PC-3 (cell line): Measurements from ENCODE around the gene IRF2BP1. TPM values are rescaled to one million over a fixed set of nuclear protein-coding genes. Genes with fewer than 3 reads are reported as not detected.

Experiments
- ATAC-seq: fragments of 200-7000 bp; cut with Tn5 transposase; 2 replicates; pipeline ENCODE4 v1.9.1; 2020; ENCODE audit warnings: mild to moderate bottlenecking, moderate library complexity
- BruUV-seq: library from RNA; stranded (reverse); fragments of 400-500 nt; replicated peaks from 2 replicates; lab custom pipeline; 2021; lab: Mats Ljungman, UMichigan
- CTCF ChIA-PET: fragments of 300-600 bp; sonication (Branson Sonifier 250); formaldehyde crosslinking; loops from one replicate; lab custom pipeline; 2022; ENCODE audit warnings: antibody characterized with exemption; lab: Charles Lee
- POLR2A ChIA-PET: fragments of 300-600 bp; sonication (Branson Sonifier 250); formaldehyde crosslinking; loops from one replicate; lab custom pipeline; 2022; ENCODE audit warnings: antibody characterized with exemption; ENCODE audit not compliant: unreplicated experiment; lab: Charles Lee
- DNase-seq: peaks from one replicate; pipeline ENCODE4 v3.0.0-alpha.2; 2015
- H2AFZ ChIP-seq: fragments of 300-600 bp; sonication (generic); 2 replicates; pipeline ENCODE4 v1.6.0; 2016; ENCODE audit warnings: antibody characterized with exemption, low read length
- H3F3A ChIP-seq: fragments of 300-600 bp; sonication (generic); one replicate; pipeline ENCODE4 v1.6.0; 2017; ENCODE audit warnings: antibody characterized with exemption, low read length, control low read depth, mild to moderate bottlenecking; ENCODE audit not compliant: unreplicated experiment
- H3K27ac ChIP-seq: fragments of 300-600 bp; sonication (generic); 2 replicates; pipeline ENCODE4 v1.5.1; 2016; ENCODE audit warnings: mild to moderate bottlenecking, low read length
- H3K27me3 ChIP-seq: fragments of 300-600 bp; sonication (generic); 2 replicates; pipeline ENCODE4 v1.6.1; 2016; ENCODE audit warnings: low read length, mixed read lengths
- H3K36me3 ChIP-seq: fragments of 300-600 bp; sonication (generic); 2 replicates; pipeline ENCODE4 v1.6.1; 2016; ENCODE audit warnings: low read depth, mixed run types, low read length, mixed read lengths
- H3K4me1 ChIP-seq: fragments of 300-600 bp; sonication (generic); 2 replicates; pipeline ENCODE4 v1.5.1; 2016; ENCODE audit warnings: low read length; ENCODE audit not compliant: insufficient read depth
- H3K4me2 ChIP-seq: fragments of 300-600 bp; sonication (generic); 2 replicates; pipeline ENCODE4 v1.6.0; 2016; ENCODE audit warnings: low read length
- H3K4me3 ChIP-seq: fragments of 300-600 bp; sonication (generic); 2 replicates; pipeline ENCODE4 v1.5.1; 2016; ENCODE audit warnings: mild to moderate bottlenecking, low read length, mixed read lengths
- H3K79me2 ChIP-seq: fragments of 300-600 bp; sonication (generic); 2 replicates; pipeline ENCODE4 v1.6.1; 2017; ENCODE audit warnings: low read length, mixed read lengths
- H3K9ac ChIP-seq: fragments of 300-600 bp; sonication (generic); 2 replicates; pipeline ENCODE4 v1.6.0; 2016; ENCODE audit warnings: mild to moderate bottlenecking, low read length
- H3K9me2 ChIP-seq: fragments of 300-600 bp; sonication (generic); replicated peaks from 2 replicates; pipeline ENCODE4 v1.6.1; 2016; ENCODE audit warnings: mixed run types, low read length, mixed read lengths
- H3K9me3 ChIP-seq: fragments of 300-600 bp; sonication (generic); 2 replicates; pipeline ENCODE4 v1.6.1; 2016; ENCODE audit warnings: low read length, mixed read lengths
- H4K20me1 ChIP-seq: fragments of 300-600 bp; sonication (generic); 2 replicates; pipeline ENCODE4 v1.6.1; 2016; ENCODE audit warnings: low read length, mixed read lengths
- CTCF ChIP-seq: fragments of 300-600 bp; sonication (generic); conservative IDR thresholded peaks from 2 replicates; pipeline ENCODE4 v1.5.1; 2017; ENCODE audit warnings: antibody characterized with exemption, low read depth, mild to moderate bottlenecking, low read length
- EZH2 ChIP-seq: fragments of 300-600 bp; sonication (generic); IDR thresholded peaks from one replicate; pipeline ENCODE4 v1.6.1; 2017; ENCODE audit warnings: antibody characterized with exemption, mild to moderate bottlenecking, low read length; ENCODE audit not compliant: unreplicated experiment
- EZH2phosphoT487 ChIP-seq: fragments of 300-600 bp; sonication (generic); IDR thresholded peaks from 2 replicates; pipeline ENCODE4 v1.6.1; 2018; ENCODE audit warnings: mild to moderate bottlenecking, antibody characterized with exemption, low read length, borderline replicate concordance
- intact Hi-C: fragments of 100-400 bp; cut with micrococcal nuclease; formaldehyde crosslinking; loops from 2 replicates; pipeline ENCODE4 v1.9.0; 2023
- total RNA-seq: library from RNA; depleted of rRNA; stranded (reverse); fragments of >200 nt; gene quantifications from 2 replicates; pipeline ENCODE4 v1.2.3, GENCODE V29; 2014

IRF2BP1 gene
- total RNA-seq, 1 experiment from 2014 or later, result 31.5 TPM

GRCh38 chr19:45879971-45880370 lies 6.0 kb downstream of the IRF2BP1 start:
- CTCF ChIA-PET, result no interaction called here
- Histone ChIP-seq H3K4me1 (peaks cover 19% of the 10 kb centered on the region; the same call in 1 of the 2 replicates), H3K27me3 (no peaks in the 10 kb centered on the region), H3K9me3 (no peaks in the 10 kb centered on the region), H3K9ac (no peak overlapping the region), H3K4me2 (no peak overlapping the region), H3K79me2 (peaks cover 14% of the 10 kb centered on the region), H4K20me1 (peaks cover 3% of the 10 kb centered on the region; the same call in 1 of the 2 replicates), H3K4me3 (no peak overlapping the region), H2AFZ (no peak overlapping the region), H3K9me2 (no peaks in the 10 kb centered on the region), H3F3A (no peaks in the 10 kb centered on the region), H3K36me3 (peaks cover 2% of the 10 kb centered on the region; the same call in 1 of the 2 replicates), H3K27ac (no peak overlapping the region)
- POLR2A ChIA-PET, result no interaction called here
- intact Hi-C loops, result no loop called here
- DNase-seq (no peak), ATAC-seq (no peak)
- TF ChIP-seq EZH2 (no peak), CTCF (no peak), EZH2phosphoT487 (no peak)
- no TSS peak for BruUV-seq

- peaks cover 2% of the 10 kb centered on the region; the same call in 1 of the 2 replicates for H3K36me3 ChIP-seq
- no peak overlapping the region for H3K9ac ChIP-seq
- ATAC-seq, result no peak
- H3F3A ChIP-seq, result no peaks in the 10 kb centered on the region
- H3K9me2 ChIP-seq, result no peaks in the 10 kb centered on the region
- no peak overlapping the region for H3K27ac ChIP-seq
- H4K20me1 ChIP-seq, result peaks cover 3% of the 10 kb centered on the region; the same call in 1 of the 2 replicates
- ChIA-PET POLR2A (interaction anchor here (0.6 kb wide), 1 partner anchor 1234 kb away, joined by 3 read pairs; the partner anchor contains the start of gene ZC3H4), CTCF (no interaction called here)
- H3K79me2 ChIP-seq, result peaks cover 4% of the 10 kb centered on the region
- H3K27me3 ChIP-seq, result no peaks in the 10 kb centered on the region
- H2AFZ ChIP-seq, result no peak overlapping the region
- intact Hi-C loops, result no loop called here
- no peak for TF ChIP-seq EZH2phosphoT487
- TF ChIP-seq EZH2, result no peak
- TF ChIP-seq CTCF, result no peak
- no peak for DNase-seq
- BruUV-seq, result no TSS peak
- H3K9me3 ChIP-seq, result no peaks in the 10 kb centered on the region
- no peak overlapping the region for H3K4me2 ChIP-seq
- peaks cover 15% of the 10 kb centered on the region; the same call in 1 of the 2 replicates for H3K4me1 ChIP-seq
- H3K4me3 ChIP-seq, result no peak overlapping the region
Observed at GRCh38 chr19:45879055-45879454, 6.9 kb downstream of the IRF2BP1 start.

GRCh38 chr19:45878043-45878794 lies 7.7 kb downstream of the IRF2BP1 start:
- BruUV-seq, result no TSS peak
- CTCF ChIA-PET, result no interaction called here

More at GRCh38 chr19:45878043-45878794, 7.7 kb downstream of the IRF2BP1 start:
- no peaks in the 10 kb centered on the region for H3K9me2 ChIP-seq
- no peak overlapping the region for H3K9ac ChIP-seq
- H3K4me2 ChIP-seq, result no peak overlapping the region
- no peaks in the 10 kb centered on the region for H4K20me1 ChIP-seq
- ATAC-seq (peak; percentile 60), DNase-seq (peak; percentile 12)
- TF ChIP-seq EZH2, result no peak
- TF ChIP-seq EZH2phosphoT487, result no peak
- no peak for TF ChIP-seq CTCF
- no peak overlapping the region for H2AFZ ChIP-seq
- H3K27me3 ChIP-seq, result no peaks in the 10 kb centered on the region
- no peak overlapping the region for H3K27ac ChIP-seq
- H3K4me1 ChIP-seq, result peaks cover 11% of the 10 kb centered on the region; the same call in 1 of the 2 replicates
- no peaks in the 10 kb centered on the region for H3F3A ChIP-seq
- no peaks in the 10 kb centered on the region for H3K79me2 ChIP-seq
- no peaks in the 10 kb centered on the region for H3K9me3 ChIP-seq
- H3K4me3 ChIP-seq, result no peak overlapping the region
- intact Hi-C loops, result no loop called here
- H3K36me3 ChIP-seq, result no peaks in the 10 kb centered on the region
- POLR2A ChIA-PET, result interaction anchor here (0.6 kb wide), 1 partner anchor 1235 kb away, joined by 3 read pairs; the partner anchor contains the start of gene ZC3H4
